HG03060 (cell line): Measurements from ENCODE around the gene RNASE4.
A peak's percentile ranks its signal among the peaks of the same experiment; 100 is the strongest.
"Not testable (repeated sequence)": the region's sequence is repeated elsewhere in the genome, so short reads cannot be mapped to it uniquely, and the experiment has no call there.

Source experiments
- ATAC-seq: cut with Tn5 transposase; IDR thresholded peaks from one replicate; pipeline ENCODE4 v1.9.1; 2021; ENCODE audit warnings: low read depth, moderate number of reproducible peaks; ENCODE audit not compliant: unreplicated experiment

RNASE4 gene, protein sequence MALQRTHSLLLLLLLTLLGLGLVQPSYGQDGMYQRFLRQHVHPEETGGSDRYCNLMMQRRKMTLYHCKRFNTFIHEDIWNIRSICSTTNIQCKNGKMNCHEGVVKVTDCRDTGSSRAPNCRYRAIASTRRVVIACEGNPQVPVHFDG

DNA sequence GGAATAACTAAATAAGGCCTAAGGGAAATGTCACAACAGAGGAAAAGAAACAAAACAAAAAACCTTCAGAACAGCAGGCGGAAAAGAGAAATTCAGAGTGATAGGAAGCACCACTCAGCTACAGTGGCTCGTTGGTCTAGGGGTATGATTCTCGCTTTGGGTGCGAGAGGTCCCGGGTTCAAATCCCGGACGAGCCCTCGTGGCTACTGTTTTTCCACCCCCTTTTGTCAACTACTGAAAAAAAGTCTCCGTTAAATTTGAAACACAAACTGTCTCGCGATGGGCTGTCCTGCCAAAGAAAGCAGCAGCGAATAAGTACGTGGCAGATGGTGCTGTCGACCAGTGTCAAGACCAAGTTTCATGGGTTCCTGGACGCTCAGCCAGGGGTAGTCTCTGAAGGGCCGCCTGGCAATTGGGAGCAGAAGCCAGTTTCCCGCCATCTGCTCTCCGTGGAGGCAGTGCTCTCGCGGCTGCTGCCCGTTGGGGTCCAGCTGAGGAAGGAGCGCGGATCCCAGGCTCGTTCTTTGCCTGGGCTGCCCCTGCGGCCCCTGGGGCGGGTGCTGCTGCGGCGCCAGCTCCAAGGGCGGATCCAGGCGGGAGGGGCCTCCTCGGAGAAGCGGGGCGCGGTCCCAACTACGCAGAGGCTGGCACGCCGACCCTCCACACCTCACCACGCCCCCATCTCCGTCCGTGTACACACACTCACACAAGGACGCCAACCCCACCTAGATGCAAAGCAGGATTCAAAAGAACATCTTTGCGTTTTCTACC is at the start of gene RNASE4:
TSS of gene RNASE4 (plus strand) at position 670 of the 771 bp plus-strand sequence. CDS start 14,812 bp downstream, outside the sequence.
- peak; percentile 21 for ATAC-seq

DNA sequence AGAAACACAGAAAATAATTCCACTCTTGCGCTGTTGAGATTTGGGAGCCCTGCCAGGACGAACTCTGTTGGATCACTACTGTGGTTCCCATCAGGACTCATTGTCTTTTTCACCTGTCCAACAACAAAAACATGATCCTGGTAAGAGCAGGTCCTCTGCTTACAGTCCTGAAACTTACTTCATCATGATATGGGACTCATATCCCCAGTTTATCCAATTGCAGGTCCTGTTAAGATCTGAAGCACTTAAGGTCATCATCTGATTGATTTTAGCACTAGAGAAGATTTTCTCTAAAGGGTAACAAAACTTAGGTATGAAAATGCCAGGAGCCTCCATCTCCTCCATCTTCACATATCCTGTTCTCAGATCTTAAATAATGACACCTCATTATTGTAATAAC is 42.8 kb upstream of the RNASE4 start, which contains the start of gene OR6S1:
TSS of gene OR6S1 (minus strand) at position 101 of the 400 bp plus-strand sequence. CDS start at position 101, 0 bp downstream.
- ATAC-seq = no peak

DNA sequence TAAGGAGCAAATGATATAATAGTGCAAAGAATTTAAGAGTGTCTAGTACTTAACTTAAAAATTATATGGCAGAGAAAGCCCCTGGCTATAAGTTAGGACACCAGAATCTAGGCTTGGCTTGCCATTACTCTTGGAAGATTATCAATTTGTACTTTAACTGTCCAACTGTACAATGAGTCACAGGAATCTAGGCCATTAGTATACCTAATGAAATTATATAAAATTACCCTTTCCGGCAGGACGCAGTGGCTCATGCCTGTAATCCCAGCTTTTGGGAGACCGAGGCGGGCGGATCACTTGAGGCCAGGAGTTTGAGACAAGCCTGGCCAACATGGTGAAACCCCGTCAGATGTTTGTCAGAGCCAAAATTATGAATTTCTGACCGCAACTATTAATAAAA is 42.2 kb upstream of the RNASE4 start:
- no peak for ATAC-seq

DNA sequence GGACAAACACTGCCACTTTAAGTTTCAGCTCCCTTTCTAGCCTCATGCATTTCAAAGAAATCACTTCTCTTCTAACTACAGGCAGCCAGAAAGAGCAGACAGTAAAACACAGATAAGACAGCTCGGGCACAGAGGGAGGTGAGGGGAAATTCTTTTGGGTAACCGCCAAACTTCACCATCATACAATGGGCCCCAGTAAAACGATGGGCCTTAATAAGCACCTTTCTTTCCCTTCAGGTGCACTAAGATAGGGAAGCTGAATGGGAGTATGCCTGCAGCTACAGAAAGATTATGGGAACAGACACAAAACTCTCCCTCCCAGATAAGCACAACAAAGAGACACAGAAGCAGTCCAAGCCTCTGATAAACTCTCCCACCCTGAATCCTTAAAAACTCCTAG is 41.6 kb upstream of the RNASE4 start:
- not testable (repeated sequence) for ATAC-seq

DNA sequence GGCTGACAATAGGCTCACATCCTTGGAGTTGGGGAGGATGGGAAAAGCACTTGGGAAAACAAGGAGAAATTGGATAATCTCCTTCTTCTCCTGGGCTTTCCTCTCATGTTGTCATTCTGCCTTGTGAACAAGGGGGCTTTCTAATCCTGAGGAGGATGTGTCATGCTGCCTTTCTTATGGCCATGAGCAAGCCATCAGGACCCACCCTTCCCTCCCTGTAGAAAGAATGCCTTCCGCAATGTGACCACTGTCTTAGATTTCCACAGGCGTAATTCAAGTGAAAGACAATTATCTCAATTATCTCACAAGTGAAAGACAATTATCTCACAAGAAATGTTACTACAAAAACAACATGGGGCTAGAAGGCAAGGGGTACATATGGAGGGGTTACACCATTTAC is 39.8 kb upstream of the RNASE4 start:
- no peak for ATAC-seq

DNA sequence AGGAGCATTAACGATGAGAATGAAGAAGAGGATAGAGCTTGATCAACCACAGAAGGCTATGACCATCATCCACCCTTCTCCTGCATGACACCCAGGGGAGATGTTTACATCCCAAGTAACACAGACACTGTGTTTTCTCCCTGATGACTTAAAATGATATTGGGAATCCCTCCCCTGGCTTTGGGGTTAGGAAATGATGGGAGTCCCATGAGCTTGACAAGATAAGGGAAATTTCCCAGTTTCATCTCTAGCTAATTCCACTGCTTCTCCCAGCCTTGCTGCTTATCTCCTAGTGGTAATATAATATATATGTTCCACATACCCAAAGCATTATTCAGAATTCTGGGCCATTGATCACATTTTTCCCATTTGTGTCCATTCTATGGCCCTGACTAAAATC is 38.9 kb upstream of the RNASE4 start:
- no peak for ATAC-seq

DNA sequence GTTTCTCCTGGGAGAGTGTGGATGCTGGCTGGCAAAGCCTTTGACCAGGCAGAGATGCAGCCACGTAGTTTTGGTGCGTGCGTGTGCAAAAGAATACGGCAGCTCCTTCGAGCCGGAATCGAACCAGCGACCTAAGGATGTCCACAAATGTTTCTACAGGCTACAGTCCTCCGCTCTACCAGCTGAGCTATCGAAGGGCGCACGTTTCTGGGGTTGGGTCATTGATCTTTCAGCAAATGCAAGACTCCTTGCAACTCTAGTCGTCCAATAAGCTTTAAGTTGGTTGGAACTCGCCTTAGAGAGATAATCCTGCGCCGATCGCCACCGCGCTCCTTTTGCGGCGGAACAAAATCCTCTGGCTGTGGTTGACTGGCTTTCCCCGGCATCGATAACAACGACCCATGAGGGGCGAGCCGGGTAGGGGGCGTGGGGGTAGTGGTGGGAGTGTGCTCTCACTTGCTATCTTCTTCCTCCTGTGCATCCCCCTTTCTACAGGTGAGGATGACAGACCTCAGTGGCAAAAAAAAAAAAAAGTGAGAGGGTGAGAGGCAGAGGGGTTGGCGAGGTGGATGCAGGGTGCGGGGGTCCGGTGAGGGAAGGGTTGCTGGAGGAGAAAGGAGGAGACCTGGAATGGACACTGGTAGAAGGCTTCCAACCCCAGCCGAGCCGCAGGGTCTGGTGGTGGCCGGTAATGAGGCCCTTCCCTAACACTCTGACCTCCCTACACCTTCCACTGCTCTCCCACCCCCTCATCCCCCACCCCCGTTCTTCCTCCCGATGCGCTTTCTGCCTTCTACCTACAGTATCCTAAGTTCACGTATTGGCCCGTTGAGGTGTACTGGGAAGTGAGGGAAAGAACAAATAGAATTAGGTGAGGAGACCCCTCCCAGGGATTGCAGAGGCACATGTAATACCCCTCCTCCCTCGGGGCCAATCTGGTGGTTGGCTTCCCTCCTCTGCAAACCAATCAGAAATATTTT is 31.1 kb upstream of the RNASE4 start:
- ATAC-seq = no peak

DNA sequence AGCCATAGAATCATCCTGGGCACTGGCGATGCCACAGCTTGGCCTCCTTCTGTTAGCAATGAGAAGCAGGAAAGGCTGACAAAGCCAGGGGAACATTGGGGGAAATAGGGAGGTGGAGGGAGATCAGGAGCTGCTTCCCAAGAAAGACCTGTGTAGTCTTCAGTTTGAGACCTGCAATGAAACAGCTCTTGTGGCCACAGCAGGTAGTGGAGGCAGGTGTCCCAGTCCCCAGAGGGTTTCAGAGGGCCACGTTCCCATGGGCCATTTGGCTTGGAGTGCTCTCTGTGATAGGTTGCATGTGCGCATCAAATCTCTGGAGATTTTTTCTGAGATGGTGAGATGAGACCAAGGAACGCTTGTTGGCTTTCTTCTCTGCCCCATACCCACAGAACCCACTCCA is 28.5 kb upstream of the RNASE4 start:
- ATAC-seq = no peak

DNA sequence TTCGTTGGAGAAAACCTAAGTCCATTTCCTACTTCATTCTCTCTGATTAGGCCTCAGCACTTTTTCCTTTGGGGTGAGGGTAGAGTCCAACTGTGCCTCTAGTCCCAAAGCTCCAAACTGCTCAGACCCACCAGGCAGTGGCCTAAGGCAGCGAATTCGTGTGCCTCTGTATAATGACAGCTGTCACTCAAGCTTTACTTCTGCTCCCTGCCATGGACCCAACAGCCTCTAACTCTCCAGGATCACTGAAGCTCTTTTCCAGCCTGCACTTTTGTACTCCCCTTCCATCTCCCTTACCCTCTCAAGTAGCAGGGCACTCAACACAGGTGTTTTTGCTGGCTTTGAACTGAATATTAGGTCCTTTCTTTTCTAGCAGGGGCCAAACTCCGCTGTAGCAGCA is 28.1 kb upstream of the RNASE4 start:
- no peak for ATAC-seq

DNA sequence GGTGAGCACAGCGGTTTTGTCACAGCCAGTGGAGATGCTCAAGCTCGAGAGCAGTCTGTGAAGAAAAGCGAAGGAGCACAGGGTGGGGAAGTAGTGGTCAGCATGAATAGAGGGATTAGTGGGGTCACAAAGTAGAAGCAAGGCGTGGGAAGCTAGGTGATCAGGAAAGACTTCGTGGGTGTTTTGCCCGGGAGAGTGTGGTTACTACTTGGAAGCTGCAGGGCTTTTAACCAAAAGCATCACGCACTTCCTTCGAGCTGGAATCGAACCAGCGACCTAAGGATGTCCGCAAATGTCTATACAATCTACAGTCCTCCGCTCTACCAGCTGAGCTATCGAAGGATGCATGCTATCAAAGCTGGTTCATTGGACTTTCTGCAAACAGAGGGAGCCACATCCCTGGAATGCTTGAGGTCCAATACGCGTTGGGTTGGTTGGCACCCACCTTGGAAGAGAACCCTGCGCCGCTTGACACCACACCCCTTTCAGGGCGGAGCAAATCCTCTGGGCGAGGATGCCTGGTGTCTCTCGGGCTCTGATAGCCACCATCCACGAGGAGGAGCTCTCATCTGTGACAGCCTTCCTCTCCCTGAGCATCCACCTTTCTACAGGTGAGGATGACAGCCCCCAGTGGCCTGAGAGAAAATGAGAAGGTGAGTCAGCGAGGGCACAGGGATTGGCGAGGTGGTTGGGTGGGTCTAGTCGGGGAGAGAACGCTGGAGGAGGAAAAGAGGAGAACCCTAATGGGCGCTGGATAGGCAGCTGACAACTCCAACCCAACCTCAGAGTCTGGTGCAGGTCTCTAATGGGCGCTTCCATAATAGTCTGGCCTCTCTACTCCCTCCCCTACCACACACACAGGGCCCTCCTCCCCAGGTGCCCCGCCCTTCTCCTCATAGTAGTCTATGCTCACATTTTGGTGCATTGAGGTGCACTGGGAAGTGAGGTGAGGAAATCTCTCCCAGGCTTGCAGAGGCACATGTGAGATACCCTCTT is 26.8 kb upstream of the RNASE4 start:
- ATAC-seq = no peak

DNA sequence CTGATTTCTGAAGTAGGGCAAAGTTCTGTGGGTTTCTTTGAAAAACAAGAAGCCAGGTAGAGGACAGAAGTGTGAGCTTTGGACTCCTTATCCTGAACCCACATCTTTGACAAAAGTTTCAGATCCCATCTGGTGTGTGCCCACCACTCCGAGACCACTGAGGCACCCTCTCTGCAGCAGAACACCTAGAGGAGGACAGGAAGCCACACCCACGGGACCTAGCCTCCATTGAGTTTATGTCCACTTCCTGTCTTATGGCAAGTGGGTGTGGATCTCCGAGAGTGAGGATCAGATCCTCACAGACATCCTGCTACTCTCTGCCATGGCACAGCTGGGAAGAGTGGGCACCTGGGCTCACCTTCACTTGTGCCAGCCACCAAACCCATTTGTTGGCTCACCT is 26.1 kb upstream of the RNASE4 start:
- ATAC-seq = no peak

DNA sequence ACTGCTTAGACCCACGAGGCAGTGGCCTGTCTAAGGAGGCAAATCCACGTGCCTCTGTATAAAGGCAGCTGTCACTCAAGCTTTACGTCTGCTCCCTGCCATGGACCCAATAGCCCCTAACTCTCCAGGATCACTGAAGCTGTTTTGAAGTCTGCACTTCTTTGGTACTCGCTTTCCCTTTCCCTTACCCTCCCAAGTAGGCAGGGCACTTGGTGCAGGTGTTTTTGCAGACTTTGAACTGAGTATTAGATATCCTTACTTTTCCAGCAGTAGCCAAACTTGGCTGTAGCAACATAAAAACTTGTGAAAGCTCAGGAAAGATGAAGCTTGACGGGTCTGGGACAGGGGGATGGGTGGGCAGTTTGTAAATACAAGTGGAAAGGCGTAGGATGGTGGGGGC is 25.0 kb upstream of the RNASE4 start:
- ATAC-seq = no peak

DNA sequence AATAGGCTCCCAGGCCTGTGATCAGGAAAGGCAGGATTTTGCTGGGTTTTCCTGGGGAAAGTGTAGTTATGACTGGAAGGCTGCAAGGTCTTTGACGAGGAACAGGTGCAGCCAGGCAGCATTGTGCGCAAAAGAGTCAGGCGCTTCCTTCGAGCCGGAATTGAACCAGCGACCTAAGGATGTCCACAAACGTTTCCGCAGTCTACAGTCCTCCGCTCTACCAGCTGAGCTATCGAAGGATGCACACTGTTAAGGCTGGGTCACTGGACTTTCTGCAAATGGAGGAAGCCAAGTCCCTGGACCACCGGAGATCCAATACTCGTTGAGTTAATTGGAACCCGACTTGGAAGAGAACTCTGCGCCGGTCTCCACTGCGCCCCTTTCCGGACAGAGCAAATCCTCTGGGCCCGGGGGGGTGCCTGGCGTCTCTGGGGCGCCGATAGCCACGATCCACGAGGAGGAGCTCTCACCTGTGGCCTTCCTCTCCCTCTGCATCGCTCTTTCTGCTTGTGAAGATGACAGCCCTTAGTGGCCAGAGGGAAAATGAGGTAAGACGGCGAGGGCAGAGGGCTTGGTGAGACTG is 24.5 kb upstream of the RNASE4 start:
- no peak for ATAC-seq

DNA sequence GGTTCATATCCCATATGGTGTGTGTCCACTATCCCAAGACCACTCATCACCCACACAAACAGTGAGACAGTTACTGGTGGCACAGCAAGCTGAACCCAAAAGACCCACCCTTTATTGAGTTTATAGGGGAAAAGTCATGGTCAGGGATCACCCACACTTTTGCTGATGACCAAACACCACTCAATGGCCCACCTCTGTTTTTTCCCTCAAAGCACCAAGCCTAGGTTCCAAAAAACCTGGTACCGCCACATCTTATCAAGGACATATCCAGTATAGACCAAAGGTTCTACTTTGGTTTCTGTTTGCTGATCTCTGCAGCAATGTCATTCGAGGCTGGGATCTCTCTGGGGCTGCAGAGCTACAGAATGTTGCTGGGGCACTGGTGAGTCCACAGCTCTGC is 23.2 kb upstream of the RNASE4 start:
- ATAC-seq = no peak

DNA sequence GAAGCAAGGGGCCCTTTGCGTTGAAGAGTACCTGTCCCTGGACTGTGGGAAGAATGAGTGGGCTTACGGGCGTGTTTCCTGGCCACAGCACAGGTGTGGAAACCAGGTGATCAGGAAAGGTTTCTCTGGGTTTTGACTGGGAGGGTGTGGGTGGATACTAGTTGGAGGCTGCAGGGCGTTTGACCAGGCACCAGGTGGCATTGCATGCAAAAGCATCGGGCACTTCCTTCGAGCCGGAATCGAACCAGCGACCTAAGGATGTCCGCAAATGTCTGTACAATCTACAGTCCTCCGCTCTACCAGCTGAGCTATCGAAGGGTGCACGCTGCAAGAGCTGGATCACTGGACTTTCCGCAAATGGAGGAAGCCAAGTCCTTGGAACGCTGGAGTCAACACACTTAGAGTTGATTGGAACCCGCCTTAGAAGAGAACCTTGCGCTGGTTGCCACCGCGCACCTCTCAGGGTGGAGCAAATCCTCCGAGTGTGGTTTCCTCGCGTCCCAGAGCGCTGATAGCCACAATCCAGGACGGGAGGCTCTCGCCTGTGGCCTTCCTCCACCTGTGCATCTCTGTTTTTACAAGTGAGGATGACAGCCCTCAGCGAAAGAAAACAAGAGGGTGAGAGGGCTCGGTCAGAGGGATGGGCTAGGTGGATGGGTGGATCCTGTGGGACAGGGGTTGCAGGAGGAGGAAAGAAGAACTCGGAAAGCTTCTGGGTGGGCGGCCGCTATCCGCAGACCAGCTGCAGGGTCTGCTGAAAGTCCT is 21.2 kb upstream of the RNASE4 start:
- ATAC-seq = peak; percentile 51

DNA sequence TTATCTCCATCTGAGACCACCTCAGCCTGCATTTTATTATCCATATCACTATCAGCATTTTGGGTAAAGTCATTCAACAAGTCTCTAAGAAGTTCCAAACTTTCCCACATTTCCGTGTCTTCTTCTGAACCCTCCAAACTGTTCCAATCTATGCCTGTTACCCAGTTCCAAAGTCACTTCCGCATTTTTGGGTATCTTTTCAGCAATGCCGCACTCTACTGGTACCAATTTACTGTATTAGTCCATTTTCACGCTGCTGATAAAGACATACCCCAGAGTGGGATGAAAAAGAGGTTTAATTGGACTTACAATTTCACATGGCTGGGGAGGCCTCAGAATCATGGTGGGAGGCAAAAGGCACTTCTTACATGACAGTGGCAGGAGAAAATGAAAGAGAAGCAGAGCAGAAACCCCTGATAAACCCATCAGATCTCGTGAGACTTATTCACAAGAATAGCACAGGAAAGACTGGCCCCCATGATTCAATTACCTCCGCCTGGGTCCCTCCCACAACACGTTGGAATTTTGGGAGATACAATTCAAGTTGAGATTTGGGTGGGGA is 17.9 kb upstream of the RNASE4 start:
- ATAC-seq = not testable (repeated sequence)

DNA sequence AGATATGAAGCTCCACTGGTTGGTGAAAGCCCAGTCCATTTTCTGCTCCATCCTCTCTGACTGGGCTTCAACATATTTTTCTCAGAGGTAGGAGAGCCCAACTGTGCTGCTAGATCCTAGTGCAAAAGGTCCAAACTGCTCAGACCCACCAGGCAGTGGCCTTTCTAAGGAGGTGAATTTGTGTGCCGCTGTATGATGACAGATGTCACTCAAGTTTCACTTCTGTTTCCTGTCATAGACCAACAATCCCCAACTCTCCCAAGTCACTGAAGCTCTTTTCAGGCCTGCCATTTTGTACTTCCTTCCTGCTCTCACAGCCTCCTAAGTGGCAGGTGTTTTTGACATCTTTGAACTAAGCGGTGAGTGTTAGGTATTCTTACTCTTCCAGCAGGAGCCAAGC is 16.4 kb upstream of the RNASE4 start:
- peak; percentile 63 for ATAC-seq

DNA sequence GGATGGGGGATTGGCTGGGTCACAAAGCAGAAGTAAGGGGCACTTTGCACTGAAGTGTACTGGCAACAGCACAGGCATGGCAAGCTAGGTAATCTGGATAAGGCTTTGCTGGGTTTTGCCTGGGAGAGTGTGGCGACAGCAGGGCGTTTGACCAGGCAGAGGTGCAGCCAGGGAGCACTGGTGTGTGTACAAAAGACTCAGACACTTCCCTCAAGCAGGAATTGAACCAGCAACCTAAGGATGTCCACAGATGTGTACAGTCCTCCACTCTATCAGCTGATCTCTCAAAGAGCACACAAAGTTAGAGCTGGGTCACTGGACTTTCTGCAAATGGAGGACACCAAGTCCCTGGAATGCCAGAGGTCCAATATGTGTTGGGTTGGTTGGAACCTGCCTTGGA is 15.4 kb upstream of the RNASE4 start:
- no peak for ATAC-seq
